Measurements from ENCODE around the gene PCK1.

PCK1 gene

GRCh38 chr20:57577679-57578475 lies 17.0 kb downstream of the PCK1 start:
- no peak for DNase-seq

DNA sequence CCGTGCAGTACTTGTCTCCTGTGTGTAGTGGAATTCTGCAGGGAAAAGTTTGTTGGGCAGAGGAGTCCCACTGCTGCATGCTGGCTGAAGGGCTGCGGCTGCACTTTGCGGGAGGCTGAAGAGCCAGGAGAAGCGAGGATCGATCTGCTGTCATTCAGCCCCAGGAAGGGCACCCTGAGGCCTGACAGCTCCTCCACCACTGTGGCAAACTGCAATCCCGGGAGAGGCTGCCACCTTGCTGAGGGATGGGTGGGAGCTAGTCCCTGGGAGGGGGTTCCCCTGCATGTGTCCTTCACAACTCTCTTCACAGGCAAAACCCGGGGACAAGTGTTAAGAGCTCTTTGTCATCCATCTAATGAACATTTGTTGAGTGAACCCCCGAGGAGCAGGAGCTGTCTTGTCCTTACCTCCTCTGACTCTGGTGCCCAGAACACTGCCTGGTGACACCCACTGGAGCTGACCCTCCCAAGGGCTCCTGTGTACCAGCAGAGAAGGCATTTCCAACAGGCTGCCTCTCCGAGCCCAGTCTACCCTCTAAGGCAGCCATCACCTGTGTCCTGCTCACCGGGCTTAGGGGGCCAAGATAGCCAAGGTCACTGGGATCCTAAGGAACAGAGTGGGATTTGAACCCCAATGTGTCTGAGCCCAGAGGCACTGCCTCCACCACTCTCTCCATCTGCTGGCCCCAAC lies 17.7 kb downstream of the PCK1 start:
- DNase-seq = no peak

- no peak for DNase-seq
These were observed 18.5 kb downstream of the PCK1 start for GRCh38 chr20:57579331-57579897.

DNA sequence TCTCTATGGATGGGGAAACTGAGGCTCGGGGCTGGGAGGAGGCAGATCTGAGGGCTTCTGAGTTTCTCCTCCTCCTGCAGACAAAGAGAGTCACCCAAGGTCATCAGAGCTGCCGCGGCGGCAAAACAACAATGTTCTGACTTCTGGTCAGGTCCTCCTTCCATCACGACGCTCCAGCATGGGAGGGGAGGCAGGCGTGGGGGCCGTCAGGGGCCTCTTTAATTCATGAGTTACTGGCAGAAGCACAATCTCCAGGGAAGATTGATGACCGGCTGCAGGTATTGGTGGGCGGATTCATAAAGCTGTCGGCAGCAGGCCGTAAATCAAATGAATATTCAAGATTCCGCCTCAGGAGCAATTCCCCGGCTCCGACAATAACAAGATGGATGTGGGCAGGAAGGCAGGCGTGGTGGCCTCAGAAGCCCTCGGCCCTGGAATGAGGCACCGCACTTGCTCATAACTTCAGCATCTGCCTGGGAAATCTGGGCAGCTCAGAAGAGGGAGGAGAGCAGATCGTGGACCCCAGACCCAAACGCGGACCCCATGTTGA lies 19.1 kb downstream of the PCK1 start:
- no peak for DNase-seq

- no peak for DNase-seq
These were observed 19.7 kb downstream of the PCK1 start for GRCh38 chr20:57580478-57581201.

DNA sequence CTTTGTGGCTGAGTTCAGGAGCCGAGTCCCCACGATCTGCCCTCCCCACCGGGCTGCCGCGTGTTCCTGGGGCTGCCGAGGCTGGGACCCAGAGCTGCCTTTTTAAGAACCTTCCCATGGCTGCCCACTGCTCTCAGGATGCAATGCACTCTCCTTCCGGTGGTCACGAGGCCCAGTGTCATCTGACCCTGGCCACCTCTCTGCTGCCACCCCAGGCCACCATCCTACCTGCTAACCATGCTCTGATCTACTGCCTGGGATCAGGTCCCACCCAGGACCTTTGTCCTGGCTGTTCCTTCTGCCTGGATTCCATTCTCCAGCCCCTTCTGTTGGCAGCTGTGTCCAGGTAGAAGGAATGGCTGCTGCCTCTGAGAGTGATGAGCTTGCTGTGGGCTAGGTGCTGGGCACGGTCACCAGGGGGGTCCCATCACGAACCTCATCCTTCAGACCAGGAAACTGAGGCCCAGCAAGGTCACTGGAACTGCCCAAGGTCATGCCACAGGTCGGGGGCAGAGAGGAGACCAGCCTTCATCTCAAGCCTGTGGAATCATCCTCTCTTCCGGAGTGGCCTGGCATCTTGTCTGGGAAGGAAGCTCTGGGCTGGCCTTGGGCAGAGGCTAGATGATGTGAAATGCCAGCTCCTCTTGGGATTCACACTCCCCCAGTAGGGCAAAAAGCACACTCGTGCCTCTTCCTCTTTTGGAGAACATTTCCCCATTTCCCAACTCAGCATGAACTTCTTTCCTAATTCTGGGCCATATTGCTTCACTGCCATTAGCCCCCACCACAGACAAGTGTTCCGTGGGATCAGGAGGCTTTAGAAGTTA lies 20.5 kb downstream of the PCK1 start:
- DNase-seq = peak; percentile 1

GRCh38 chr20:57582029-57582378 lies 21.1 kb downstream of the PCK1 start:
- no peak for DNase-seq

- DNase-seq = no peak
These were observed 21.8 kb downstream of the PCK1 start for GRCh38 chr20:57582432-57583288.

DNA sequence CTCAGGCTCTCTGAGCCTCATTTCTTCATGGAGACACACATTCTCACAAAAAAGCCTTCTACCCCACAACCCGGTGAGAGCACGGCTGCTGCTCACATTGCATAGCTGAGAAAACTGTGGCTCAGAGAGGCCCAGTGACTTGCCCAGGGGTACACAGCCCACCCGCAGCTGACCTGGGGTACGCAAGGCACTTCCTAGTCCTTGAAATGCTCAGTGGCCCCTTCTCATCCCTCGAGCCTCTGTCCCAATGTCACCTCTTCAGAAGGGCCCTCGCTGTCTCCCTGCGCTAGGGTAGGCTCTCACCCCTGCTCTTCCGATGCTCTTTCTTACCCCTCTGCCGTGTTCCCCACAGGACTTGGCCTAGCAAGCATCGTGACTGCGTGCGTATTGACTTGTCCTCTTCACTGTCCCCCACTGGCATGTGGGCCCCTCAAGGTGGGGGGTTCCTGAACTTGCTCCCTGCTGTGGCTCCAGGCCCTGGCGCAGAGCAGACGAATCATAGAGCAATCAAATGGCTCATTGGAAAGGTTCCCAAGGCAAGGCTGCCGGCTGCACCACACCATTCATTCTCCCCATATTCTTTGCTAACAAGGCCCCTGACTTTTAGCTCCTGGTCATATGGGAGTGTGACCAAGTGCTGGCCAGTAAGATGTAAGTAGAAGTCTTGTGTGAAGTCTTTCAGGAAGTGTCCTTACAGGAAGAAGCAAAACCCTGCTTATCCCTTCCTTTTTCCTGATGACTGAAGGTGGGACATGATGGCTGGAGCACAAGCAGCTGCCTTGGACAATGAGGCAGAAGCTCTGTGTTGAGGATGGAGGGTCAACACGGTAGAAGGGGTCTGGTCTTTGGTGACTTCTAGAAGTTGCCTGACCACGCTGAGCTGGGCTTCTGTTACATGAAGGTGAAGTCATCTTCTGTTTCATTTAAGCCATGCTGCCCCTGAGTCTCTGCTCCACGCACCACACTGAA lies 22.7 kb downstream of the PCK1 start:
- DNase-seq = no peak

GRCh38 chr20:57584768-57585461 lies 24.0 kb downstream of the PCK1 start:
- DNase-seq = no peak

- DNase-seq = no peak
These were observed 24.7 kb downstream of the PCK1 start for GRCh38 chr20:57585466-57586213.

DNA sequence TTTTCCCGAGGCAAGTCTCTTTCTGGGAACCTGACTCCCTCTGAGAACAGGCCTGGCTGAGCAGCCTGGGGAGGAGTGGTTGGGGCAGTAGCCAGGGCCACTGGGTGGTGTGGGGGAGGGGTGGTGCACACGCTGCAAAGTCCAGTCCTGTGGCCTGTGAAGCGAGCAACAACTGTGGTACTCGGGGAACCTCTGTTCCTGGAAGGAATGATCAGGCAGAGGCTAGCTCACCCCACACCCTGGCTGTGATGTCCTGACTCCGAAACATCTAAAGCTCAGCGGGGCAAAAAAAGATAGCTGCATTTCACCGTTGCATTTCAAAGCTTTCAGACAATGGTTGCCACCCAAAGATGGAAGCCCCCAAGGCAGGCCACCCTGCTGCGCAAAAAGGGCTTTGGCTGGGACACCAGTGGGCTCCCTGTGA lies 25.5 kb downstream of the PCK1 start:
- DNase-seq = no peak

- DNase-seq = no peak
These were observed 26.0 kb downstream of the PCK1 start for GRCh38 chr20:57586943-57587277.

DNA sequence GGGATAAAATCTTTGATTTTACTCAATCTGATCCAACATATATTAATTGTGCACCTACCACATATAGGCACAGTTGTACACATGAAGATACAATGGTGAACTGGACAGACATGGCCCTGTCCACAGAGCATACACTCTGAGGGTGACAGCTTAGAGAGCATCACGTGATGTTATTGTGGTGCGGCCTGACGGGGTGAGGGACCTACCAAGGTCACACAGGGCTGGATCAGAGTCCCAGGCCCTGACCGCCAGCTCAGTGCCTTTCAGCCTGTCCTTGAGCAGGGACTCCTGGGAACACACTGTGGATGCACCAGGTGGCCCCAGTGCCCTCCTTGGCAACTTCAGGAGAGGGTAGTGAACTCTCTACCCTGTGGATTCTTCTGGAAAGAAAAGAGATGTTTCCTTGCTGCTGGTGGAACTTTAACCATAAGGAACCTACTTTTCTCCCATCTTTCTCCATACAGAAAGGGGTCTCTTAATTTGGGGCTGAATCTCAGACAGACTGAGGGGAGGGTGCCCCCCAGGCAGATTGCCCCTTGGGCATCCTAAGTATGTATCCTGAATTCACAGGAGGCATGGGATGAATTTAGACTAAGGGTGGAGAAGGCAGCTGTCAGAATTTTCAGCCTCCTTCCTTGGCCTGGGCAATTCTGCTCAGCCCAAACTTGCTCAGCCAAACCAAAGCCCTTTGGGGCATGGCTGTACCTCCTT lies 26.5 kb downstream of the PCK1 start:
- no peak for DNase-seq

- no peak for DNase-seq
These were observed 27.1 kb downstream of the PCK1 start for GRCh38 chr20:57587989-57588377.

GRCh38 chr20:57588596-57588995 lies 27.7 kb downstream of the PCK1 start:
- no peak for DNase-seq

GRCh38 chr20:57589123-57589727 lies 28.3 kb downstream of the PCK1 start:
- no peak for DNase-seq
